HEK293T (cell line): ENCODE measurements around the gene BCAR3.

Experiments used
- SP1 ChIP-seq: fragments of 450-650 bp; IDR thresholded peaks from 2 replicates; pipeline ENCODE4 v1.6.1; 2017
- SUZ12 ChIP-seq: fragments of 450-650 bp; IDR thresholded peaks from 2 replicates; pipeline ENCODE4 v1.6.1; 2016; ENCODE audit warnings: mild to moderate bottlenecking

DNA sequence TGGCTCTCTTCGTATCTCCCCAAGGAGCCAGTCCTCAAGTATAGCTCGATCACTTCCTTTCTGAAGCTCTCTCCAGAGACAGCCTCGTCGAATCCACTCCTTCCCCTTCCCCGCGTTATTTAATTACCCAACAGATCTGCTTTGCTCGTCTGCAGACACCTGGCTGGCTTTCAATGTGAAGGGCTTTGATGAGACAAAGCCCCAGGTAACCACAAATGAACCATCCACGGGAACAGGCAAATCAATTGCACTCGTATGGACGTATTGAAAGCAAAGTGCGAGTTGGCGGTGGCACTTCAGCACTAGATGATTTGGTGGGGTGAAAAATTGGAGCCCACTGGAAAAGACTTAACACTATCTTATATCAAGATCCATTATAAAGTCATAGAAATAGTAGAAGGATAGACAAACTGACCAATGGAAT is 364 bp upstream of the BCAR3 start:
- TF ChIP-seq SP1 (no peak), SUZ12 (no peak)
